Right atrium auricular region (tissue), 2 donors: Measurements from ENCODE around the gene MAP2K6. TPM values are rescaled to one million over a fixed set of nuclear protein-coding genes. Genes with fewer than 3 reads are reported as not detected.

ENCODE experiments used
- DNase-seq: peaks from one replicate; pipeline ENCODE4 v3.0.0-alpha.2; 2019; ENCODE audit warnings: low spot score
- H3K27ac ChIP-seq, 2 donors: fragments of 200-600 bp; sonication (generic); 1 replicate in 1 of 2; 2 replicates in 1 of 2; pipeline ENCODE4 v1.5.1; 2016 to 2019
- H3K27me3 ChIP-seq, 2 donors: fragments of 200-600 bp; sonication (generic); one replicate each; pipeline versions ENCODE4 v1.5.1 to v1.6.0; 2017 to 2019
- H3K36me3 ChIP-seq: fragments of 200-600 bp; sonication (generic); one replicate; pipeline ENCODE4 v1.5.1; 2016
- H3K4me1 ChIP-seq, 2 donors: fragments of 200-600 bp; sonication (generic); one replicate each; pipeline versions ENCODE4 v1.5.1 to v1.6.0; 2017 to 2019
- H3K4me3 ChIP-seq, 2 donors: fragments of 200-600 bp; sonication (generic); 1 replicate in 1 of 2; 2 replicates in 1 of 2; pipeline ENCODE4 v1.5.1; 2017 to 2019; ENCODE audit warnings: mild to moderate bottlenecking in 1 of 2, moderate library complexity in 1 of 2
- H3K9me3 ChIP-seq, 2 donors: fragments of 200-600 bp; sonication (generic); one replicate each; pipeline ENCODE4 v1.5.1; 2019
- CTCF ChIP-seq, 2 donors: fragments of 200-600 bp; sonication (generic); IDR thresholded peaks; one replicate each; pipeline ENCODE4 v1.5.1; 2019; ENCODE audit warnings: antibody characterized with exemption in 2 of 2
- total RNA-seq, 2 donors: library from RNA; depleted of rRNA; stranded (reverse); fragments of >200 nt; gene quantifications; one replicate each; pipeline ENCODE4 v1.1.0, GENCODE V29; 2016

Gene MAP2K6
- total RNA-seq, 2 donors from 2014 or later: 0.90 to 5.3 TPM

DNA sequence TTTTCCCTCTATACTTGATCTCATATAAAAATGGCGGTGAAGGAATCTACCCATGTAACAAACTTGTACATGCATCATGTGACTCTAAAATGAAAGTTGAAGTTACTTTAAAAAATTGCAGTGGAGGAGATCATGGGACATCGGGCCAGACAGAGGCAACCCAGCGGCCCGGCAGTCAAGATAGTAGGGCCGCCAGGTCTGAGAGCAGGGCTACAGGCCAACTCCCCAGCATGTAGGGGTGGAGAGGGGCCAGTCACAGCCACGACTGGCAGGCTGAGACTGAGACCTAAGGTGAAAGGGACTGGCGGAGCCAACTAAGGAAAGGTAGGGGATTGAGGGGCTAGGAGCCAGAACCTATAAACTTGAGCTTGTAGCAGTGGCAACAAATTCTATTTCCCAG, 150.9 kb downstream of the MAP2K6 start:
- Histone ChIP-seq H3K9me3 (no peaks in the 10 kb centered on the region), H3K27me3 (no peaks in the 10 kb centered on the region), H3K4me3 (no peak overlapping the region), H3K4me1 (peaks cover 0 to 5% of the 10 kb centered on the region in 2 donors), H3K27ac (no peak overlapping the region), H3K36me3 (no peaks in the 10 kb centered on the region)
- TF ChIP-seq CTCF (IDR thresholded peaks at IDR 0.05): no peak
- DNase-seq: no peak

DNA sequence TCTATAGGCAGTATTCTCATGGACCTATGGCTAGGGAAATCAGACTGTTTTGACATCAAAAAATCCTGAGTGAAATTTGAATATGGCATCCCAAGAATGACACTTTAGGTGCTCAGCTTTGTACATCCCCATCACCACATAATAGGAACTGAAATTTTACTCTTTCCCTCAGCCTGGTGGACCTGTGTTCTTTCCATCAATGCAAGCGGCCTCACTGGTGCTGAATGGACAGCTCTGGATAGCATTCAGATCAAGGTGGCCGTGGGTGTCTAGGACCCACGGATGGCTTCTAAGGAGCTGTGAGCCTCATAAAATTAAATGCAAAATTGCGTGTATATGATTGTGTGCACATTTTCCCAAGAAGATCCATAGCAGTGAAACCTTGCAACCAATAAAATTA, 152.6 kb downstream of the MAP2K6 start:
- H3K27ac ChIP-seq: no peak overlapping the region

GRCh38 chr17:69572747-69573146, 158.2 kb downstream of the MAP2K6 start:
- no peaks in the 10 kb centered on the region for H3K36me3 ChIP-seq
- H3K27ac ChIP-seq: no peak overlapping the region
- H3K4me1 ChIP-seq: peaks cover 0 to 20% of the 10 kb centered on the region in 2 donors
- H3K27me3 ChIP-seq: no peaks in the 10 kb centered on the region
- no peaks in the 10 kb centered on the region for H3K9me3 ChIP-seq
- H3K4me3 ChIP-seq: no peak overlapping the region
- DNase-seq: no peak
- no peak for TF ChIP-seq CTCF (IDR thresholded peaks at IDR 0.05)

More for the DNA sequence above, 152.6 kb downstream of the MAP2K6 start:
- Histone ChIP-seq H3K27me3 (no peaks in the 10 kb centered on the region), H3K9me3 (no peaks in the 10 kb centered on the region), H3K4me1 (no peaks in the 10 kb centered on the region), H3K4me3 (no peak overlapping the region), H3K36me3 (no peaks in the 10 kb centered on the region)
- no peak for DNase-seq
- no peak for TF ChIP-seq CTCF (IDR thresholded peaks at IDR 0.05)

DNA sequence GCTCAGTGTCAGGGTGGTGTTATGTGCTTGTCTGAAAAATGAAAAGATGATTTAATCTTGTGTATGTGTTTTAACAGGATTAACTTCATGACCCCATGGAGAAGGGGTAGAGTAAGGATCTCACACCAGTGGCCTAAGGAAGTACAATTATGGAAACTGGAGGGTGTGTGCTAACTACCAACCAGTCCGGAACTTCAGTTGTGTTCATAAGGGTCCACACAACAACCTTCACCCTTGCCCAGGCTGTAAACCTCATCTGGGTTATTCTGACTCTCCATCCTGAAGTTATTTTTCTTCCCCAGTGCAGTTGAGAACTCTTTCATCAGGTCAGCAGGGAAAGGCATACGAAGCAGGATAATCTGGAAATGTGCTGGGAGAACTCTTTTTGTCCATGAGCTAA, 158.9 kb downstream of the MAP2K6 start:
- H3K27me3 ChIP-seq: no peaks in the 10 kb centered on the region
- H3K4me3 ChIP-seq: no peak overlapping the region
- no peaks in the 10 kb centered on the region for H3K36me3 ChIP-seq
- no peaks in the 10 kb centered on the region for H3K9me3 ChIP-seq
- no peak for TF ChIP-seq CTCF (IDR thresholded peaks at IDR 0.05)
- H3K27ac ChIP-seq: no peak overlapping the region
- peaks cover 0 to 20% of the 10 kb centered on the region in 2 donors for H3K4me1 ChIP-seq
- DNase-seq: no peak

- H3K9me3 ChIP-seq: no peaks in the 10 kb centered on the region
- no peak for DNase-seq
- H3K36me3 ChIP-seq: no peaks in the 10 kb centered on the region
- peaks cover 0 to 20% of the 10 kb centered on the region in 2 donors for H3K4me1 ChIP-seq
- no peak overlapping the region for H3K4me3 ChIP-seq
- peak overlapping the region in 1 of 2 donors; percentile 12 for H3K27ac ChIP-seq
- TF ChIP-seq CTCF (IDR thresholded peaks at IDR 0.05): no peak
- no peaks in the 10 kb centered on the region for H3K27me3 ChIP-seq
Measured at GRCh38 chr17:69574257-69575197, 160.0 kb downstream of the MAP2K6 start.
